B cell (primary cell): ENCODE results near the gene DNASE1L2.

ENCODE experiments used
- CTCF ChIP-seq: fragments of 200-600 bp; IDR thresholded peaks from one replicate; pipeline ENCODE4 v1.8.0; 2022; ENCODE audit warnings: antibody characterized with exemption, mild to moderate bottlenecking
- EZH2 ChIP-seq: IDR thresholded peaks from 2 replicates; pipeline ENCODE4 v1.6.1; 2012; ENCODE audit warnings: borderline replicate concordance, low read depth, mild to moderate bottlenecking, moderate library complexity, low read length; ENCODE audit not compliant: insufficient read depth, poor library complexity, severe bottlenecking

- TF ChIP-seq EZH2 (no peak), CTCF (no peak)
Measured at GRCh38 chr16:2242598-2242997, 6.4 kb downstream of the DNASE1L2 start.
